Measurements from ENCODE around the gene DTD1.

Gene DTD1

DNA sequence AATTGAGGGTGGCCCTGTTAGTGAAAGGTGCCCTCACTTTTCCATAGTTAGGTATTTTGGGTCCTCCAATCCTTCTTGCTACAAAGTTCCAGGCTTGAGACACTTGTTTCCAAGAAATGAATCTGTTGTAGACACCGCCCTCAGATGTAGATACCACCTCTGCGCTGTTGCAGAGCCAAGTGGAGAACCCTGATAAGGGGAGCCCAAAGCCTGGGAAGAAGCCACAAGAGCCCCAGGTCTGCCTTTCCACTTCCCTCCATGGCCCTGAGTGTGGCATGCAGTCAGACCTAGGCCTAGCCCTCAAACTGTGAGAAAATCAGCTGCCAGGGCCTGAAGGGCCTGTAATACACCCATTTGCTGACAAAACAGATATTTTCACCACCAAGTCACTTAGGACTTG, 37.1 kb downstream of the DTD1 start:
- no peak overlapping the region for H3K4me3 ChIP-seq (ENCODE audit: control insufficient read depth, low read depth, low read length)
- DNase-seq (ENCODE audit: low read depth), result no peak
- TF ChIP-seq, protein P1, sequence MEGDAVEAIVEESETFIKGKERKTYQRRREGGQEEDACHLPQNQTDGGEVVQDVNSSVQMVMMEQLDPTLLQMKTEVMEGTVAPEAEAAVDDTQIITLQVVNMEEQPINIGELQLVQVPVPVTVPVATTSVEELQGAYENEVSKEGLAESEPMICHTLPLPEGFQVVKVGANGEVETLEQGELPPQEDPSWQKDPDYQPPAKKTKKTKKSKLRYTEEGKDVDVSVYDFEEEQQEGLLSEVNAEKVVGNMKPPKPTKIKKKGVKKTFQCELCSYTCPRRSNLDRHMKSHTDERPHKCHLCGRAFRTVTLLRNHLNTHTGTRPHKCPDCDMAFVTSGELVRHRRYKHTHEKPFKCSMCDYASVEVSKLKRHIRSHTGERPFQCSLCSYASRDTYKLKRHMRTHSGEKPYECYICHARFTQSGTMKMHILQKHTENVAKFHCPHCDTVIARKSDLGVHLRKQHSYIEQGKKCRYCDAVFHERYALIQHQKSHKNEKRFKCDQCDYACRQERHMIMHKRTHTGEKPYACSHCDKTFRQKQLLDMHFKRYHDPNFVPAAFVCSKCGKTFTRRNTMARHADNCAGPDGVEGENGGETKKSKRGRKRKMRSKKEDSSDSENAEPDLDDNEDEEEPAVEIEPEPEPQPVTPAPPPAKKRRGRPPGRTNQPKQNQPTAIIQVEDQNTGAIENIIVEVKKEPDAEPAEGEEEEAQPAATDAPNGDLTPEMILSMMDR (conservative IDR thresholded peaks at IDR 0.05; ENCODE audit: control insufficient read depth, insufficient read depth, low read depth, low read length), result no peak

DNA sequence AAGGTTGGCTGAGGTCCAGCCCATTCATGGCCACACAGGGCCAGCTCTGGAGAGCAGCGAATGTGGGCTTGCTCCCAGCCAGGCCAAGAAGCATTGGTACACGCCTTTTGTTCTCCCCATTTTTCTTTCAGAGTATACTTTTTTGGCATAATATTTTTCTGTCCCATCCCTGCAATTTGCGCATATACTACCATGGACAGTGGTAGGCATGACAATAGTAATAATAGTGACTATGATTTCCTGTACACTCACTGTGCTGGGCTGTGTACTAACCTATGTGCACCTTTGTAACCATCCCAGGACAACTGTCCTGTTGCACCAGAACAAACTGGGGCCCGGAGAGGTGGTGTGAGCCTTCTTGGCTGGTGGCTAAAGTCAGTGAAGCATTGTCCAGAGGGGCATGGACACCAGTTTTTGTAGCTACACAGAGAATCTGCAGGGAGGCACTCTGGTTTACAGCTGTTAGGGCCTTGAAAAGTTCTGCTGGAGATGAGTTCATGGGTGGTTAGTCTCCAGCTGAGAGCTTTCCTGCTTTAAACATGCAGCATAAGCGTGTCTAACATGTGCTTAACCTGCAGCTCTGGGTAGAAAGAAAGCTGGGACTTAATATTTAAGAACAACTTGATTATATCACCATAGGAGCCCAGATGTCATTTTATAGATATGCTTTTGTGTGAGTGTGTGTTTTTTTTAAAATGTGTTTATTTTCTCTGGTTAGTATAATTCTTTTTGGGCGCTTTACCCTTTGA, 38.2 kb downstream of the DTD1 start:
- TF ChIP-seq, protein P1 (conservative IDR thresholded peaks at IDR 0.05; ENCODE audit: control insufficient read depth, insufficient read depth, low read depth, low read length), result no peak
- no peak for DNase-seq (ENCODE audit: low read depth)

DNA sequence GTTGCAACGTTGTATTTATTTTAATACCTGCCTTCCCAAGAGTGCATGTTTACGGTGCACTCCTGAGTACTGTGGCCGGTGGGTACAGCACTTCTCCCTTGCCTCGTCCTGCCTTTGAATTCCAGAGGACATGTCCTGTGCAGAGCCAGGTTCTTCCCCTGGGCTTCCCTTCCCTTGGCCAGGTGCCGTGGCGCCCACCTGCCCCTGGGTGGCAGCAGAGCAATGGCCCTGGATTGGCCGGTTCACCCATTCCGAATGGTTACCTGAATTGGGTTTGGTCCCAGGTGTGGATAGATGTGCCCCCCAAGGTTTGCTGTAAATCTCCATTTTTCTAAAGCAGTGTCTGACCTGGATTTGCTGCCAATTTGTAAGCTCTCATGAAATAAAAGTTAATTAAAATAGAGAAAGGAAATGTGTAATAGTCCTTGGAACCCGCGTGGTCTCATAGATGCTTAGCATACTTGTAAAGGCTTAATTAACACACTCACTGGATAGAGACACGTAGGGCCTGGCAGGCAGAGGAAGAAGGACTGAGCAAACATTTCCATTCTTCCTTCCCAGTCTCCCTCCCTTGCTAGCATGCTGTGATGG, 40.6 kb downstream of the DTD1 start:
- no peak overlapping the region for H3K4me3 ChIP-seq (ENCODE audit: control insufficient read depth, low read depth, low read length)
- no peak for DNase-seq (ENCODE audit: low read depth)
- TF ChIP-seq, protein P1 (conservative IDR thresholded peaks at IDR 0.05; ENCODE audit: control insufficient read depth, insufficient read depth, low read depth, low read length), result peak; percentile 47

More for the DNA sequence above, 38.2 kb downstream of the DTD1 start:
- no peak overlapping the region for H3K4me3 ChIP-seq (ENCODE audit: control insufficient read depth, low read depth, low read length)

DNA sequence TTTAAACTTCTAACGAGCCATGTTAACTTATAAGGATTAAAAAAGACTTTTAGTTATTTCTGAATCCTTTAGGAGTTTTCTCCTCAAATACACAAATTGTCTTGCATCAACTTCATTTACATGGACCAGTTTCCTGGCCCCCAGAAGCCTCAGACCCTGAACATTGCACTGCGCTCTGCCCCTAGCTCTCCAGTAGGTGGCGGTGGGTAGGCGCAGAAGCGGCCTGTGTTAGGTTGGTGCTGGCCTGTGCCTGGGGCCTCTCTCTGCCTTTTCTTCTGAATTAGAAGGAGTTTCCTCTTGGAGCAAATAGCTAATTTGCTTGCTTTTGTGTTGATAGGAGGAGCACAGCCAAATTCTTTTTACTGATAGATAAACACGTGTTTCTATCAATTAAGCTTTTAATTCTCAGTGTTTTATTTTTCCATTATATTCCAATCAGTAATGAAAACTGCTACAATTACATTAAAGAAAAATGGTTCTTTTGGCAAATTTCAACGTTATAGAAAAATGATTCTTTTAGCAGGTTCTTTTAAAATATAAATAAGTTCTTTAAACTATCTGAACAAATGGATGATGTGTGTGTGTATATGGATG, 44.4 kb downstream of the DTD1 start:
- no peak overlapping the region for H3K4me3 ChIP-seq (ENCODE audit: control insufficient read depth, low read depth, low read length)
- TF ChIP-seq, protein P1 (conservative IDR thresholded peaks at IDR 0.05; ENCODE audit: control insufficient read depth, insufficient read depth, low read depth, low read length), result peak; percentile 99
- peak; percentile 64 for DNase-seq (ENCODE audit: low read depth)

DNA sequence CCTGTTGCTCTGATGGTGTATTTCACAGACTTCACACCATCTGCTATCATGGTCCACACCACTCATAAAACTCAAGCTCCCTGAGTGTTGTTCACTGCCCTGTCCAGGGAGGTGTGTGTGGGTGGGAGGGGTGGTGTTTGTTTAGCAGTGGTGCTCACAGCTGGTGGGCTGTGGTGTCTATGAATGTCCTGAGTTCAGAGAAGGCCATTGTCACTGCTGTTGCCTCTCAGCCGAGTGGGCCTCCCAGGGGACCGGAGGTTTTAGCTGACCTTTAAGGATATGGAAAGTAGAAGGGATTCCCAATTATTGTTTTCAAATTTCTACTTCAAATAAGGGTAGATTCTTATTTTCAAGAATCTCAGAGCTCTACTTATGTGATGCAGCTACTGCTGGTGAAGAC, 45.6 kb downstream of the DTD1 start:
- TF ChIP-seq, protein P1 (conservative IDR thresholded peaks at IDR 0.05; ENCODE audit: control insufficient read depth, insufficient read depth, low read depth, low read length), result no peak
- DNase-seq (ENCODE audit: low read depth), result no peak
- H3K4me3 ChIP-seq (ENCODE audit: control insufficient read depth, low read depth, low read length), result no peak overlapping the region

DNA sequence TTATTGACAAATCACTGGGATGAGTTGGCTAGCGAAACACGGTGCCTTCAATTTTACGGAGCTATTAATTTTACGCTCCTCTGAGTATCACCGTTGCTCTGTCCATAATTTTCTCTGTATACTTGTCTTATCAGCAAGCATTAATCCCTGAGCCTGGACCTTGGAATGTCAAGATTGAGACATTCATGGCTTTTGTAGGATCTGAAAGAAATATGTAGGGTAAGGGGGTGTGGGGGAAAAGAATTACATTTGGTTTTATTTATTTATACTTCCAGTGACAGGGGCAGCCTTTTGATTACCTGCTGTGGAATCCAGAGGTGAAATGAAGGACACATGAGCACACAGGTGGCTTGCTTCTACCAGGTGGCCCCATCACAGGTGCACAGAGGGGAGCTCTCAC, 46.6 kb downstream of the DTD1 start:
- TF ChIP-seq, protein P1 (conservative IDR thresholded peaks at IDR 0.05; ENCODE audit: control insufficient read depth, insufficient read depth, low read depth, low read length), result no peak
- DNase-seq (ENCODE audit: low read depth), result no peak
- H3K4me3 ChIP-seq (ENCODE audit: control insufficient read depth, low read depth, low read length), result no peak overlapping the region
